ENCODE measurements around the gene NIF3L1. TPM values are rescaled to one million over a fixed set of nuclear protein-coding genes. Genes with fewer than 3 reads are reported as not detected.
A peak's percentile ranks its signal among the peaks of the same experiment; 100 is the strongest.

NIF3L1 gene
- total and polyA plus RNA-seq, 9 of the 15 experiments (the other 6 are each of a cell fraction or from before 2014, with no cell fraction given), result 26.7 to 89.5 (median 45.6) TPM

DNA sequence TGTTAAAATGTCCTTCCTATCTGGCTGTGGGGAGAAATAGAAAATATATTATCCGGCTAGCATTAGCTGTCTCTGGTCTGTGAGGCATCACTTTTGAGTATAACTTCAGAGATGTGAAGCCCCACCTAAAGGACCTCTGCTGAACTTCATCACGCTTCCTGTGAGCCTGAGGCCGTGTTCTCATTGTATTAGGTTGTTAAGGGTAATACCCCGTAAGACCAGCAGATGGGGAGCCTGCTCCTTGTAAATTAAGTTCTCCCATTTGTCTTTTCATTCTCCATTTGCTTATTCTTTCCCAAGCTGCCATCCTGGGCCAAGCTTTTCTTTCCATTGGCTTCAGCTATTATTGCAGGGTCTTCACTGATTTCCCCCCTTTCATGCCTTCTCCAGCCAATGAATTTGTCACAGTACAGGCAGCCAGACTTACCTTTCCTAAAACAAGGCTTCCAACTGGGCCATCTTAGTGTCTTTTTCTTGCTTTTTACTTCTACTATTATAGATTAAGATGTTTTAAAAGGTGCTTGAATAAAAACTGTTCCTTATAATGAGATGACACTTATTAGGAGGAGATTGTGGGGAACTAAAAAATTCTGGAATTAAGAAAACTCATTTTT lies 12.4 kb downstream of the NIF3L1 start (continued):
- TF ChIP-seq, protein P1, sequence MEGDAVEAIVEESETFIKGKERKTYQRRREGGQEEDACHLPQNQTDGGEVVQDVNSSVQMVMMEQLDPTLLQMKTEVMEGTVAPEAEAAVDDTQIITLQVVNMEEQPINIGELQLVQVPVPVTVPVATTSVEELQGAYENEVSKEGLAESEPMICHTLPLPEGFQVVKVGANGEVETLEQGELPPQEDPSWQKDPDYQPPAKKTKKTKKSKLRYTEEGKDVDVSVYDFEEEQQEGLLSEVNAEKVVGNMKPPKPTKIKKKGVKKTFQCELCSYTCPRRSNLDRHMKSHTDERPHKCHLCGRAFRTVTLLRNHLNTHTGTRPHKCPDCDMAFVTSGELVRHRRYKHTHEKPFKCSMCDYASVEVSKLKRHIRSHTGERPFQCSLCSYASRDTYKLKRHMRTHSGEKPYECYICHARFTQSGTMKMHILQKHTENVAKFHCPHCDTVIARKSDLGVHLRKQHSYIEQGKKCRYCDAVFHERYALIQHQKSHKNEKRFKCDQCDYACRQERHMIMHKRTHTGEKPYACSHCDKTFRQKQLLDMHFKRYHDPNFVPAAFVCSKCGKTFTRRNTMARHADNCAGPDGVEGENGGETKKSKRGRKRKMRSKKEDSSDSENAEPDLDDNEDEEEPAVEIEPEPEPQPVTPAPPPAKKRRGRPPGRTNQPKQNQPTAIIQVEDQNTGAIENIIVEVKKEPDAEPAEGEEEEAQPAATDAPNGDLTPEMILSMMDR (IDR thresholded peaks at IDR 0.05 in 2 of 3, conservative IDR thresholded peaks at IDR 0.05 in 1 of 3; ENCODE audit: insufficient read depth in 2 of 3, low read depth in 1 of 3, low read length in 3 of 3), result peak; percentile 78 to 92 (median 89)

DNA sequence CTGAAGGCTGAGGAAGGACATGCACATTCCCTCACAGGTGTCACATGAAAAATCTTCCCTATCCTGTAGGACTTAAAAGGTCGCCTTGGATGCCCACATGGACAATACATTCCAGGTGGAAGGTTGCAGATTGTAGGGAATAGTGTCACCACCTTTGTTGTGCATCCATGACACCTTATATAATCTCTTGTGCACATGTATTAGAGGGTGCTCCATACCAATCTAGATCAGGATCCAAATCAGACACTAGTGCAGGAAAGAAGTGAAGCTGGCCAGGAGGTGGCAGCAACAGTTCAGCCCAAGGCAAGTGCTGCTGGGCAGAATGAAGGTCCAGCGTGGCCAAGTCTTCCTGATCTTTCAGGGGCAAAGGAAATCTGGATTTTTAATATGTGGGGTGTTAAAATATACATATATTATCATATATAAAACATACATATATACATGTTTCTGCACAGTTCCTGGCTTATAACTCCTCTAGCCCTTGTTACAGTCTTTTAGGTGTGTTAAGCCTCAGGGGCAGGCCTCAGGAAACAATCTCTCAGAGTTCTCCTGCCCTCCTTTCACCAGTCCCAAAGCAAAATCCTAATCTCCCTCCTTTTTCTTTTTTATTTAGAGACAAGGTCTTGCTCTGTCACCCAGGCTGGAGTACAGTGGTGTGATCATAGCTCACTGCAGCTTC lies 16.6 kb downstream of the NIF3L1 start:
- H4K20me1 ChIP-seq (replicated peaks; ENCODE audit: control insufficient read depth, insufficient read depth, low read length), result no peaks in the 10 kb centered on the region
- peak; percentile 80 for FAIRE-seq
- no peak overlapping the region for H3K4me3 ChIP-seq
- BruUV-seq (replicated peaks), result no TSS peak
- in situ Hi-C loops (cut with MboI), result loop anchor here (5.0 to 25.0 kb wide), 3 partner anchors 169 to 457 kb away; partner anchors contain the start of genes FLACC1, HYCC2 and NDUFB3
- no peaks in the 10 kb centered on the region for H3K27me3 ChIP-seq (ENCODE audit: control insufficient read depth in 2 of 2, insufficient read depth in 2 of 2, low read length in 2 of 2)
- CTCF ChIA-PET (ENCODE audit: low intra/inter-chr PET ratio), result interaction anchor here (0.7 to 1.9 kb wide), 4 partner anchors 14 to 271 kb away, joined by 3 to 11 read pairs (median 6); no protein-coding TSS in a partner anchor
- ATAC-seq, result peak; percentile 88
- no peaks in the 10 kb centered on the region for H3K9me1 ChIP-seq (ENCODE audit: control insufficient read depth, insufficient read depth, low read length)
- 52% methylated on average over 2 of the region's 2 CpGs for WGBS (ENCODE audit: insufficient coverage, low coverage, missing lambda C conversion rate)
- no peaks in the 10 kb centered on the region for H3K9me3 ChIP-seq (replicated peaks; ENCODE audit: control insufficient read depth, insufficient read depth, low read depth, low read length)
- intact Hi-C loops (cut with micrococcal nuclease), result loop anchor here (1.0 kb wide), 4 partner anchors 164 to 327 kb away; no protein-coding TSS in a partner anchor
- H2AFZ ChIP-seq (ENCODE audit: low read depth, low read length), result no peak overlapping the region
- no peak overlapping the region for H3K27ac ChIP-seq (ENCODE audit: extremely low read depth, low read depth, low read length)
- H3K4me1 ChIP-seq (replicated peaks in 1 of 2; ENCODE audit: control insufficient read depth in 2 of 2, insufficient read depth in 2 of 2, low read length in 2 of 2), result no peaks in the 10 kb centered on the region
- H3K79me2 ChIP-seq (ENCODE audit: control insufficient read depth, insufficient read depth, low read length), result no peaks in the 10 kb centered on the region
- POLR2A ChIA-PET, result interaction anchor here (0.5 to 1.3 kb wide), 6 partner anchors 14 to 327 kb away, joined by 3 to 5 read pairs (median 3); no protein-coding TSS in a partner anchor
- peaks cover 58% of the 10 kb centered on the region; the same call in 2 of the 3 replicates for H3K36me3 ChIP-seq (ENCODE audit: control insufficient read depth, insufficient read depth, low read length)
- no peak overlapping the region for H3K9ac ChIP-seq (ENCODE audit: insufficient read depth in 1 of 2, low read depth in 2 of 2, low read length in 2 of 2)
- no peak overlapping the region for H3K4me2 ChIP-seq (ENCODE audit: insufficient read depth, low read length)
- peak; percentile 14 to 67 (median 28) for DNase-seq (ENCODE audit: extremely low read depth in 1 of 4, low spot score in 3 of 4)
- 0 out of 2 replicates have a peak, but pooled peaks have one; percentile 25 for TF ChIP-seq SUPT5H (IDR thresholded peaks at IDR 0.05)
- TF ChIP-seq, protein P1 (IDR thresholded peaks at IDR 0.05 in 2 of 3, conservative IDR thresholded peaks at IDR 0.05 in 1 of 3; ENCODE audit: insufficient read depth in 2 of 3, low read depth in 1 of 3, low read length in 3 of 3), result peak; percentile 58 to 74 (median 73)
- TF ChIP-seq, protein P2, sequence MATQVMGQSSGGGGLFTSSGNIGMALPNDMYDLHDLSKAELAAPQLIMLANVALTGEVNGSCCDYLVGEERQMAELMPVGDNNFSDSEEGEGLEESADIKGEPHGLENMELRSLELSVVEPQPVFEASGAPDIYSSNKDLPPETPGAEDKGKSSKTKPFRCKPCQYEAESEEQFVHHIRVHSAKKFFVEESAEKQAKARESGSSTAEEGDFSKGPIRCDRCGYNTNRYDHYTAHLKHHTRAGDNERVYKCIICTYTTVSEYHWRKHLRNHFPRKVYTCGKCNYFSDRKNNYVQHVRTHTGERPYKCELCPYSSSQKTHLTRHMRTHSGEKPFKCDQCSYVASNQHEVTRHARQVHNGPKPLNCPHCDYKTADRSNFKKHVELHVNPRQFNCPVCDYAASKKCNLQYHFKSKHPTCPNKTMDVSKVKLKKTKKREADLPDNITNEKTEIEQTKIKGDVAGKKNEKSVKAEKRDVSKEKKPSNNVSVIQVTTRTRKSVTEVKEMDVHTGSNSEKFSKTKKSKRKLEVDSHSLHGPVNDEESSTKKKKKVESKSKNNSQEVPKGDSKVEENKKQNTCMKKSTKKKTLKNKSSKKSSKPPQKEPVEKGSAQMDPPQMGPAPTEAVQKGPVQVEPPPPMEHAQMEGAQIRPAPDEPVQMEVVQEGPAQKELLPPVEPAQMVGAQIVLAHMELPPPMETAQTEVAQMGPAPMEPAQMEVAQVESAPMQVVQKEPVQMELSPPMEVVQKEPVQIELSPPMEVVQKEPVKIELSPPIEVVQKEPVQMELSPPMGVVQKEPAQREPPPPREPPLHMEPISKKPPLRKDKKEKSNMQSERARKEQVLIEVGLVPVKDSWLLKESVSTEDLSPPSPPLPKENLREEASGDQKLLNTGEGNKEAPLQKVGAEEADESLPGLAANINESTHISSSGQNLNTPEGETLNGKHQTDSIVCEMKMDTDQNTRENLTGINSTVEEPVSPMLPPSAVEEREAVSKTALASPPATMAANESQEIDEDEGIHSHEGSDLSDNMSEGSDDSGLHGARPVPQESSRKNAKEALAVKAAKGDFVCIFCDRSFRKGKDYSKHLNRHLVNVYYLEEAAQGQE (IDR thresholded peaks at IDR 0.05; ENCODE audit: borderline replicate concordance), result peak; percentile 59; the same call in 1 of the 2 replicates
- TF ChIP-seq, protein P2 (CRISPR knock-in tag; IDR thresholded peaks at IDR 0.05; ENCODE audit: low read depth), result no peak

Measured in K562 (cell line).